Smooth muscle cell (in vitro differentiated cells): Measurements from ENCODE around the gene PHF21A. TPM values are rescaled to one million over a fixed set of nuclear protein-coding genes. Genes with fewer than 3 reads are reported as not detected.
A peak's percentile ranks its signal among the peaks of the same experiment; 100 is the strongest.

Experiments
- DNase-seq: peaks from one replicate; lab custom pipeline; 2025; ENCODE audit not compliant: unreplicated experiment; lab: John Stamatoyannopoulos, UW
- H2AFZ ChIP-seq: fragments of 200-600 bp; sonication (generic); 2 replicates; pipeline ENCODE4 v1.6.0; 2016; ENCODE audit warnings: antibody characterized with exemption, low read depth, mild to moderate bottlenecking
- H3F3A ChIP-seq: fragments of 200-600 bp; sonication (generic); 2 replicates; pipeline ENCODE4 v1.6.0; 2017; ENCODE audit warnings: antibody characterized with exemption, low read depth
- H3K27ac ChIP-seq: fragments of 200-600 bp; sonication (generic); 2 replicates; pipeline ENCODE4 v1.5.1; 2016; ENCODE audit warnings: low read depth, mild to moderate bottlenecking
- H3K27me3 ChIP-seq: fragments of 200-600 bp; sonication (generic); 2 replicates; pipeline ENCODE4 v1.6.1; 2016; ENCODE audit warnings: low read depth, mild to moderate bottlenecking
- H3K36me3 ChIP-seq: fragments of 200-600 bp; sonication (generic); 2 replicates; pipeline ENCODE4 v1.5.1; 2016; ENCODE audit warnings: low read depth
- H3K4me1 ChIP-seq: fragments of 200-600 bp; sonication (generic); 2 replicates; pipeline ENCODE4 v1.5.1; 2016; ENCODE audit warnings: low read depth
- H3K4me2 ChIP-seq: fragments of 200-600 bp; sonication (generic); 2 replicates; pipeline ENCODE4 v1.6.0; 2016; ENCODE audit warnings: mild to moderate bottlenecking
- H3K4me3 ChIP-seq: fragments of 200-600 bp; sonication (generic); 2 replicates; pipeline ENCODE4 v1.5.1; 2016; ENCODE audit warnings: mild to moderate bottlenecking
- H3K79me2 ChIP-seq: fragments of 200-600 bp; sonication (generic); 2 replicates; pipeline ENCODE4 v1.6.0; 2016; ENCODE audit warnings: low read depth, mild to moderate bottlenecking
- H3K9ac ChIP-seq: fragments of 200-600 bp; sonication (generic); 2 replicates; pipeline ENCODE4 v1.6.0; 2016; ENCODE audit warnings: low read depth
- H3K9me3 ChIP-seq: fragments of 200-600 bp; sonication (generic); replicated peaks from 2 replicates; pipeline ENCODE4 v1.5.1; 2016; ENCODE audit warnings: low read depth
- H4K20me1 ChIP-seq: fragments of 200-600 bp; sonication (generic); 2 replicates; pipeline ENCODE4 v1.6.0; 2016; ENCODE audit warnings: low read depth
- WGBS: methylation state at CpG from one replicate; pipeline ENCODE4 v1.1.7; 2016; ENCODE audit warnings: low lambda C conversion rate; 5-methylcytosine and 5-hydroxymethylcytosine counted together
- polyA plus RNA-seq: library from polyadenylated mRNA; unstranded; fragments of >200 nt; fragmentation: Nextera tagmentation; extraction: Ambion mirVana; gene quantifications from 2 replicates; pipeline ENCODE4 v1.2.1, GENCODE V29; 2016
- total RNA-seq: library from RNA; depleted of rRNA; stranded (reverse); fragments of >200 nt; gene quantifications from 2 replicates; pipeline ENCODE4 v1.2.3, GENCODE V29; 2014
- TF ChIP-seq, protein P1 (sequence below): fragments of 200-600 bp; sonication (generic); IDR thresholded peaks from 2 replicates; pipeline ENCODE4 v1.5.1; 2017; ENCODE audit warnings: borderline replicate concordance, mild to moderate bottlenecking, antibody characterized with exemption; ENCODE audit not compliant: insufficient read depth, poor library complexity, severe bottlenecking

The PHF21A gene
- total and polyA plus RNA-seq, 2 experiments from 2014 or later, result 26.1 to 28.7 TPM

GRCh38 chr11:45899448-45900174, 221.6 kb downstream of the PHF21A start:
- Histone ChIP-seq H3K79me2 (no peaks in the 10 kb centered on the region), H2AFZ (no peak overlapping the region), H3K9ac (peak overlapping the region; percentile 97), H3K27me3 (no peaks in the 10 kb centered on the region), H3K36me3 (no peaks in the 10 kb centered on the region), H3K27ac (peak overlapping the region; percentile 72), H3K9me3 (no peaks in the 10 kb centered on the region), H3K4me1 (peaks cover 24% of the 10 kb centered on the region), H3F3A (no peaks in the 10 kb centered on the region), H3K4me2 (peak overlapping the region; percentile 99), H4K20me1 (peaks cover 9% of the 10 kb centered on the region), H3K4me3 (peak overlapping the region; percentile 68)
- TF ChIP-seq, protein P1, sequence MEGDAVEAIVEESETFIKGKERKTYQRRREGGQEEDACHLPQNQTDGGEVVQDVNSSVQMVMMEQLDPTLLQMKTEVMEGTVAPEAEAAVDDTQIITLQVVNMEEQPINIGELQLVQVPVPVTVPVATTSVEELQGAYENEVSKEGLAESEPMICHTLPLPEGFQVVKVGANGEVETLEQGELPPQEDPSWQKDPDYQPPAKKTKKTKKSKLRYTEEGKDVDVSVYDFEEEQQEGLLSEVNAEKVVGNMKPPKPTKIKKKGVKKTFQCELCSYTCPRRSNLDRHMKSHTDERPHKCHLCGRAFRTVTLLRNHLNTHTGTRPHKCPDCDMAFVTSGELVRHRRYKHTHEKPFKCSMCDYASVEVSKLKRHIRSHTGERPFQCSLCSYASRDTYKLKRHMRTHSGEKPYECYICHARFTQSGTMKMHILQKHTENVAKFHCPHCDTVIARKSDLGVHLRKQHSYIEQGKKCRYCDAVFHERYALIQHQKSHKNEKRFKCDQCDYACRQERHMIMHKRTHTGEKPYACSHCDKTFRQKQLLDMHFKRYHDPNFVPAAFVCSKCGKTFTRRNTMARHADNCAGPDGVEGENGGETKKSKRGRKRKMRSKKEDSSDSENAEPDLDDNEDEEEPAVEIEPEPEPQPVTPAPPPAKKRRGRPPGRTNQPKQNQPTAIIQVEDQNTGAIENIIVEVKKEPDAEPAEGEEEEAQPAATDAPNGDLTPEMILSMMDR, result no peak
- 1% methylated on average over 27 of the region's 62 CpGs for WGBS
- peak; percentile 47 for DNase-seq

GRCh38 chr11:45899086-45899447, 222.2 kb downstream of the PHF21A start:
- Histone ChIP-seq H3K27ac (peak overlapping the region; percentile 72), H4K20me1 (peaks cover 9% of the 10 kb centered on the region), H3K9me3 (no peaks in the 10 kb centered on the region), H3K79me2 (no peaks in the 10 kb centered on the region), H2AFZ (no peak overlapping the region), H3K9ac (peak overlapping the region; percentile 97), H3K4me1 (peaks cover 24% of the 10 kb centered on the region), H3K27me3 (no peaks in the 10 kb centered on the region), H3K4me2 (peak overlapping the region; percentile 99), H3F3A (no peaks in the 10 kb centered on the region), H3K36me3 (no peaks in the 10 kb centered on the region), H3K4me3 (peak overlapping the region; percentile 68)
- TF ChIP-seq, protein P1, result no peak
- DNase-seq, result no peak
- 15% methylated on average over 3 of the region's 3 CpGs for WGBS

DNA sequence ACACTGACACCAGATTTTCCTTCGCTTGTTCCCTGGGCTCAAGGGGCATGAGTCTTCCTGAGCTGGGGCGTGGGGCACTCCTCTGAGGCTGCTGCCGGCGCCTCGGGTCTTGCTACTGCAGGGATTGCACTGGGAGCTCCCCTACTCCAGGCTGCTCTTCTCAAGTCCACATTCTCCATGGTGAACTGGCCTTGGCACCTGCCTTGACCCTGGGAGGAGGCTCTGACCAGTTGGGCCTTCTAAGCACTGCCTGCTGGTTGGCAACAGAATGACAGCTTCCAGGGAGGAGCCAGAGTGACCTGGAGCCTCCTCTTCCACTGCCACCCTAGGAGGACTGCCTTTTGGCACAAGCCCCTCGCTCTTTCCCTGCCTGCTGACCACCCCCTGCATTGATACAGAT, 223.7 kb downstream of the PHF21A start:
- Histone ChIP-seq H3K36me3 (no peaks in the 10 kb centered on the region), H3F3A (no peaks in the 10 kb centered on the region), H2AFZ (no peak overlapping the region), H3K27ac (no peak overlapping the region), H3K9ac (no peak overlapping the region), H3K4me3 (no peak overlapping the region), H3K79me2 (no peaks in the 10 kb centered on the region), H3K9me3 (no peaks in the 10 kb centered on the region), H3K27me3 (no peaks in the 10 kb centered on the region), H3K4me1 (peaks cover 24% of the 10 kb centered on the region), H4K20me1 (peaks cover 9% of the 10 kb centered on the region), H3K4me2 (no peak overlapping the region)
- DNase-seq, result no peak
- TF ChIP-seq, protein P1, result no peak
- WGBS, result 92% methylated on average over 6 of the region's 6 CpGs
